Neutrophil (primary cell): ENCODE data around the gene CD3E.

Experiments used
- H3K27ac ChIP-seq: fragments of 200-600 bp; sonication (generic); 2 replicates; pipeline ENCODE4 v1.5.1; 2016; ENCODE audit warnings: mild to moderate bottlenecking, moderate library complexity
- H3K27me3 ChIP-seq: fragments of 200-600 bp; sonication (generic); 2 replicates; pipeline ENCODE4 v1.6.0; 2016; ENCODE audit warnings: mild to moderate bottlenecking
- H3K36me3 ChIP-seq: fragments of 200-600 bp; sonication (generic); 2 replicates; pipeline ENCODE4 v1.5.1; 2017
- H3K4me1 ChIP-seq, 2 experiments: fragments of 200-600 bp in 1 of 2; sonication (generic) in 1 of 2; 1 replicate in 1 of 2; 2 replicates in 1 of 2; pipeline versions ENCODE4 v1.5.1 to v1.6.1; 2013 to 2016; ENCODE audit warnings: low read depth in 1 of 2, low read length in 1 of 2, mild to moderate bottlenecking in 1 of 2, moderate library complexity in 1 of 2; ENCODE audit not compliant: control insufficient read depth in 1 of 2, insufficient read depth in 1 of 2
- H3K4me3 ChIP-seq, 2 experiments: fragments of 200-600 bp in 1 of 2; sonication (generic) in 1 of 2; 1 replicate in 1 of 2; 2 replicates in 1 of 2; pipeline ENCODE4 v1.5.1; 2013 to 2016; ENCODE audit warnings: low read depth in 1 of 2, low read length in 1 of 2, mild to moderate bottlenecking in 1 of 2, moderate library complexity in 1 of 2
- H3K9me3 ChIP-seq: fragments of 200-600 bp; sonication (generic); 2 replicates; pipeline ENCODE4 v1.5.1; 2016
- CTCF ChIP-seq: fragments of 200-600 bp; sonication (generic); IDR thresholded peaks from 2 replicates; pipeline ENCODE4 v1.5.1; 2016; ENCODE audit warnings: antibody characterized with exemption

Gene CD3E

GRCh38 chr11:118283037-118283636 is 21.4 kb upstream of the CD3E start:
- TF ChIP-seq CTCF, result no peak
- Histone ChIP-seq H3K27me3 (no peaks in the 10 kb centered on the region), H3K36me3 (no peaks in the 10 kb centered on the region), H3K9me3 (no peaks in the 10 kb centered on the region), H3K27ac (no peak overlapping the region), H3K4me1 (no peaks in the 10 kb centered on the region), H3K4me3 (no peak overlapping the region)

- no peaks in the 10 kb centered on the region for H3K4me1 ChIP-seq
- no peaks in the 10 kb centered on the region for H3K27me3 ChIP-seq
- no peaks in the 10 kb centered on the region for H3K9me3 ChIP-seq
- H3K36me3 ChIP-seq, result no peaks in the 10 kb centered on the region
- no peak overlapping the region for H3K4me3 ChIP-seq
- no peak overlapping the region for H3K27ac ChIP-seq
- no peak for TF ChIP-seq CTCF
Observed at GRCh38 chr11:118283756-118284350, 20.7 kb upstream of the CD3E start.

GRCh38 chr11:118286545-118286944 is 18.0 kb upstream of the CD3E start:
- Histone ChIP-seq H3K36me3 (no peaks in the 10 kb centered on the region), H3K27me3 (no peaks in the 10 kb centered on the region), H3K4me1 (peaks cover 8 to 9% of the 10 kb centered on the region in 2 experiments), H3K4me3 (no peak overlapping the region), H3K9me3 (no peaks in the 10 kb centered on the region), H3K27ac (no peak overlapping the region)
- TF ChIP-seq CTCF, result no peak

- Histone ChIP-seq H3K4me3 (no peak overlapping the region), H3K36me3 (no peaks in the 10 kb centered on the region), H3K9me3 (no peaks in the 10 kb centered on the region), H3K27me3 (no peaks in the 10 kb centered on the region), H3K4me1 (peaks cover 13 to 14% of the 10 kb centered on the region in 2 experiments), H3K27ac (no peak overlapping the region)
- TF ChIP-seq CTCF, result no peak
Observed at GRCh38 chr11:118287006-118287405, 17.5 kb upstream of the CD3E start.

- peaks cover 15 to 18% of the 10 kb centered on the region in 2 experiments for H3K4me1 ChIP-seq
- TF ChIP-seq CTCF, result no peak
- no peaks in the 10 kb centered on the region for H3K9me3 ChIP-seq
- H3K27ac ChIP-seq, result no peak overlapping the region
- no peak overlapping the region for H3K4me3 ChIP-seq
- no peaks in the 10 kb centered on the region for H3K36me3 ChIP-seq
- H3K27me3 ChIP-seq, result no peaks in the 10 kb centered on the region
Observed at GRCh38 chr11:118289401-118289800, 15.1 kb upstream of the CD3E start.
